GM12878 (cell line): ENCODE data around the gene SPTSSB. TPM values are rescaled to one million over a fixed set of nuclear protein-coding genes. Genes with fewer than 3 reads are reported as not detected.

Source experiments
- ATAC-seq: fragments of 200-7000 bp; cut with Tn5 transposase; 3 replicates; pipeline ENCODE4 v1.9.1; 2020; ENCODE audit warnings: mild to moderate bottlenecking, moderate library complexity
- BruUV-seq: library from RNA; stranded (reverse); fragments of 400-500 nt; replicated peaks from 2 replicates; lab custom pipeline; 2021; lab: Mats Ljungman, UMichigan
- CTCF ChIA-PET: fragments of 300-600 bp; sonication (Branson Sonifier 250); formaldehyde crosslinking; extraction: SDS; loops from one replicate; lab custom pipeline; 2021; ENCODE audit warnings: inconsistent platforms; lab: Yijun Ruan, JAX
- POLR2A ChIA-PET: fragments of 350-600 bp; formaldehyde crosslinking; extraction: SDS; loops from one replicate; lab custom pipeline; 2021; ENCODE audit warnings: inconsistent platforms; lab: Charles Lee
- RAD21 ChIA-PET: fragments of 300-600 bp; sonication (Branson Sonifier 250); formaldehyde crosslinking; loops from one replicate; lab custom pipeline; 2023; ENCODE audit warnings: antibody characterized with exemption; ENCODE audit not compliant: unreplicated experiment; lab: Charles Lee
- SMC1A ChIA-PET: fragments of 300-600 bp; sonication (Branson Sonifier 250); formaldehyde crosslinking; loops from one replicate; lab custom pipeline; 2023; ENCODE audit not compliant: unreplicated experiment, uncharacterized antibody; lab: Charles Lee
- DNase-seq: peaks from one replicate; pipeline ENCODE4 v3.0.0-alpha.2; 2011; ENCODE audit warnings: low read depth, low spot score
- FAIRE-seq: peaks from 3 replicates; lab custom pipeline; 2011; peaks lifted over from hg19 to GRCh38; lab: Jason Lieb, UNC
- H2AFZ ChIP-seq: 2 replicates; pipeline ENCODE4 v1.6.0; 2011; ENCODE audit warnings: low read depth, low read length, control low read depth; ENCODE audit not compliant: control insufficient read depth
- H3K27ac ChIP-seq: 2 replicates; pipeline ENCODE4 v1.5.1; 2011; ENCODE audit warnings: control low read depth; ENCODE audit not compliant: control insufficient read depth, insufficient read depth
- H3K27me3 ChIP-seq, 2 experiments: replicated peaks in 1 of 2; 2 replicates each; pipeline versions ENCODE4 v1.6.0 to v1.6.1; 2011; ENCODE audit warnings: low read length in 1 of 2; ENCODE audit not compliant: control insufficient read depth in 2 of 2, insufficient read depth in 2 of 2
- H3K36me3 ChIP-seq, 2 experiments: 2 replicates each; pipeline ENCODE4 v1.5.1; 2011; ENCODE audit warnings: low read length in 1 of 2; ENCODE audit not compliant: control insufficient read depth in 2 of 2, insufficient read depth in 2 of 2
- H3K4me1 ChIP-seq: 2 replicates; pipeline ENCODE4 v1.6.1; 2011; ENCODE audit warnings: mild to moderate bottlenecking, low read length, moderate library complexity, mixed read lengths; ENCODE audit not compliant: control insufficient read depth, insufficient read depth
- H3K4me2 ChIP-seq: 2 replicates; pipeline ENCODE4 v1.6.0; 2011; ENCODE audit warnings: control low read depth; ENCODE audit not compliant: control insufficient read depth, insufficient read depth
- H3K4me3 ChIP-seq: fragments of 200-600 bp; sonication (generic); 2 replicates; pipeline ENCODE4 v1.5.1; 2016
- H3K79me2 ChIP-seq: 2 replicates; pipeline ENCODE4 v1.6.0; 2011; ENCODE audit warnings: low read length; ENCODE audit not compliant: control insufficient read depth, insufficient read depth
- H3K9ac ChIP-seq: 2 replicates; pipeline ENCODE4 v1.8.0; 2011; ENCODE audit warnings: low read length, control low read depth, mixed read lengths; ENCODE audit not compliant: control insufficient read depth, insufficient read depth
- H3K9me3 ChIP-seq: replicated peaks from 3 replicates; pipeline ENCODE4 v1.5.1; 2011; ENCODE audit warnings: mild to moderate bottlenecking, low read length; ENCODE audit not compliant: control insufficient read depth, insufficient read depth
- H4K20me1 ChIP-seq: 2 replicates; pipeline ENCODE4 v1.6.0; 2011; ENCODE audit not compliant: control insufficient read depth, insufficient read depth
- BRCA1 ChIP-seq: IDR thresholded peaks from 2 replicates; pipeline ENCODE4 v1.6.1; 2011; ENCODE audit warnings: low read depth, low read length, improper control_type of control experiment
- CHD4 ChIP-seq: fragments of 200-600 bp; sonication (generic); IDR thresholded peaks from 2 replicates; pipeline ENCODE4 v1.6.1; 2016; ENCODE audit warnings: mild to moderate bottlenecking
- MEF2A ChIP-seq: IDR thresholded peaks from 2 replicates; pipeline ENCODE4 v1.6.1; 2011; ENCODE audit warnings: low read depth, mild to moderate bottlenecking, low read length, moderate library complexity; ENCODE audit not compliant: insufficient read depth
- MTA2 ChIP-seq: fragments of 450-650 bp; IDR thresholded peaks from 2 replicates; pipeline ENCODE4 v1.6.1; 2016; ENCODE audit warnings: low read depth, mild to moderate bottlenecking, moderate library complexity
- PML ChIP-seq: IDR thresholded peaks from 2 replicates; pipeline ENCODE4 v1.6.1; 2012; ENCODE audit warnings: low read length, inconsistent platforms
- SP1 ChIP-seq: IDR thresholded peaks from one replicate; pipeline ENCODE4 v1.6.1; 2011; ENCODE audit warnings: low read depth, low read length
- ZNF622 ChIP-seq: fragments of 450-650 bp; IDR thresholded peaks from 2 replicates; pipeline ENCODE4 v1.6.1; 2017; ENCODE audit warnings: mild to moderate bottlenecking, inconsistent platforms
- in situ Hi-C: fragments of 300-500 bp; cut with MboI; formaldehyde crosslinking; loops from 9 replicates; pipeline ENCODE4 v1.14.3; 2018; ENCODE audit warnings: mixed read lengths
- intact Hi-C: fragments of 100-400 bp; cut with micrococcal nuclease; formaldehyde crosslinking; loops from one replicate; pipeline ENCODE4 v1.14.2; 2022; ENCODE audit not compliant: unreplicated experiment
- polyA plus RNA-seq, 11 experiments: library from polyadenylated mRNA; depleted of rRNA in 4 of 11; unstranded in 6 of 11; stranded (reverse) in 5 of 11; fragments of >200 nt; fragmentation: Nextera tagmentation in 4 of 11; fragmentation: Illumina TruSeq in 1 of 11; extraction: Ambion mirVana in 4 of 11; extraction: Trizol in 1 of 11; gene quantifications; 1 replicate in 1 of 11; 2 replicates in 10 of 11; pipeline versions ENCODE4 v1.2.1 to v1.2.3, GENCODE V29; 2011 to 2016; ENCODE audit warnings: inconsistent platforms in 2 of 11, missing spikeins in 2 of 11, low read depth in 1 of 11
- total RNA-seq, 4 experiments: library from RNA; depleted of rRNA in 3 of 4; stranded (reverse); fragments of >200 nt in 3 of 4; fragmentation: Illumina TruSeq in 1 of 4; extraction: Trizol in 1 of 4; gene quantifications; 2 replicates each; pipeline versions ENCODE4 v1.2.1 to v1.2.3, GENCODE V29; 2013 to 2021
- TF ChIP-seq, protein P1 (sequence below): IDR thresholded peaks from 2 replicates; pipeline ENCODE4 v1.6.1; 2011; ENCODE audit warnings: borderline replicate concordance, low read depth, mild to moderate bottlenecking, moderate library complexity, low read length; ENCODE audit not compliant: insufficient read depth, poor library complexity, severe bottlenecking
- TF ChIP-seq, protein P2 (sequence below): fragments of 150-350 bp; IDR thresholded peaks from 2 replicates; pipeline ENCODE4 v1.6.1; 2014; ENCODE audit warnings: mild to moderate bottlenecking, low read depth, low read length
- TF ChIP-seq, protein P3 (sequence below): fragments of 450-650 bp; IDR thresholded peaks from 2 replicates; pipeline ENCODE4 v1.6.1; 2017; ENCODE audit warnings: mild to moderate bottlenecking, moderate library complexity
- TF ChIP-seq, protein P4 (sequence below): IDR thresholded peaks from 2 replicates; pipeline ENCODE4 v1.6.1; 2012; ENCODE audit warnings: low read depth, low read length, improper control_type of control experiment
- TF ChIP-seq, protein P5 (sequence below): fragments of 450-650 bp; IDR thresholded peaks from 2 replicates; pipeline ENCODE4 v1.6.1; 2017; ENCODE audit warnings: low read depth, mild to moderate bottlenecking, moderate library complexity

SPTSSB gene
- total and polyA plus RNA-seq, 10 of the 15 experiments (the other 5 are each of a cell fraction or from before 2014, with no cell fraction given), result 0.19 to 30.6 (median 0.91) TPM

DNA sequence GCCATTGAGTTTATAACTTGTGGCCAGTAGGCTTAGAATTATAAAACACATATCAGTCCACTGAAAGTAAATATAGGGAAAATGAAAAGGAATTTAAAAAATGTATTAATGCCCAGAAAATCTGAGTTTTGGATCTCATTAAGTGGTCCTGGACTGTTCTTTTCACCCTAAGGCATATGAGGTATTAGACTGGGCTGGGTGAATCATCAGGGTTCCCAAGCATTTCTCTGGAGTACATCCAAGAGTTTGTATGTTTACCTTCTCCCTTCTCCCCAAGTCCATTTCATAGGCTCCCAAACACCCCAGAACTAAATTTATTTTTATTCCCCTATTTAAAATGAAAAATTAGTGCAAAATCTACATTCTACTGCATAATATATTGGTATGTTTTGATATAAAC lies 31.9 kb upstream of the SPTSSB start:
- Histone ChIP-seq H3K36me3 (no peaks in the 10 kb centered on the region), H3K9ac (no peak overlapping the region), H3K27me3 (no peaks in the 10 kb centered on the region), H3K4me2 (no peak overlapping the region), H3K79me2 (no peaks in the 10 kb centered on the region), H3K27ac (no peak overlapping the region), H2AFZ (no peak overlapping the region), H3K4me3 (no peak overlapping the region), H3K9me3 (no peaks in the 10 kb centered on the region; the same call in 2 of the 3 replicates), H3K4me1 (no peaks in the 10 kb centered on the region), H4K20me1 (no peaks in the 10 kb centered on the region)
- CTCF ChIA-PET, result interaction anchor here (0.5 to 0.9 kb wide), 2 partner anchors 11 to 101 kb away, joined by 3 to 4 read pairs; no protein-coding TSS in a partner anchor
- intact Hi-C loops (no loop called here), in situ Hi-C loops (no loop called here)
- TF ChIP-seq, protein P1, sequence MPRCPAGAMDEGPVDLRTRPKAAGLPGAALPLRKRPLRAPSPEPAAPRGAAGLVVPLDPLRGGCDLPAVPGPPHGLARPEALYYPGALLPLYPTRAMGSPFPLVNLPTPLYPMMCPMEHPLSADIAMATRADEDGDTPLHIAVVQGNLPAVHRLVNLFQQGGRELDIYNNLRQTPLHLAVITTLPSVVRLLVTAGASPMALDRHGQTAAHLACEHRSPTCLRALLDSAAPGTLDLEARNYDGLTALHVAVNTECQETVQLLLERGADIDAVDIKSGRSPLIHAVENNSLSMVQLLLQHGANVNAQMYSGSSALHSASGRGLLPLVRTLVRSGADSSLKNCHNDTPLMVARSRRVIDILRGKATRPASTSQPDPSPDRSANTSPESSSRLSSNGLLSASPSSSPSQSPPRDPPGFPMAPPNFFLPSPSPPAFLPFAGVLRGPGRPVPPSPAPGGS, result no peak
- TF ChIP-seq CHD4, result no peak
- TF ChIP-seq, protein P2, sequence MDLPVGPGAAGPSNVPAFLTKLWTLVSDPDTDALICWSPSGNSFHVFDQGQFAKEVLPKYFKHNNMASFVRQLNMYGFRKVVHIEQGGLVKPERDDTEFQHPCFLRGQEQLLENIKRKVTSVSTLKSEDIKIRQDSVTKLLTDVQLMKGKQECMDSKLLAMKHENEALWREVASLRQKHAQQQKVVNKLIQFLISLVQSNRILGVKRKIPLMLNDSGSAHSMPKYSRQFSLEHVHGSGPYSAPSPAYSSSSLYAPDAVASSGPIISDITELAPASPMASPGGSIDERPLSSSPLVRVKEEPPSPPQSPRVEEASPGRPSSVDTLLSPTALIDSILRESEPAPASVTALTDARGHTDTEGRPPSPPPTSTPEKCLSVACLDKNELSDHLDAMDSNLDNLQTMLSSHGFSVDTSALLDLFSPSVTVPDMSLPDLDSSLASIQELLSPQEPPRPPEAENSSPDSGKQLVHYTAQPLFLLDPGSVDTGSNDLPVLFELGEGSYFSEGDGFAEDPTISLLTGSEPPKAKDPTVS, result no peak
- TF ChIP-seq, protein P3, sequence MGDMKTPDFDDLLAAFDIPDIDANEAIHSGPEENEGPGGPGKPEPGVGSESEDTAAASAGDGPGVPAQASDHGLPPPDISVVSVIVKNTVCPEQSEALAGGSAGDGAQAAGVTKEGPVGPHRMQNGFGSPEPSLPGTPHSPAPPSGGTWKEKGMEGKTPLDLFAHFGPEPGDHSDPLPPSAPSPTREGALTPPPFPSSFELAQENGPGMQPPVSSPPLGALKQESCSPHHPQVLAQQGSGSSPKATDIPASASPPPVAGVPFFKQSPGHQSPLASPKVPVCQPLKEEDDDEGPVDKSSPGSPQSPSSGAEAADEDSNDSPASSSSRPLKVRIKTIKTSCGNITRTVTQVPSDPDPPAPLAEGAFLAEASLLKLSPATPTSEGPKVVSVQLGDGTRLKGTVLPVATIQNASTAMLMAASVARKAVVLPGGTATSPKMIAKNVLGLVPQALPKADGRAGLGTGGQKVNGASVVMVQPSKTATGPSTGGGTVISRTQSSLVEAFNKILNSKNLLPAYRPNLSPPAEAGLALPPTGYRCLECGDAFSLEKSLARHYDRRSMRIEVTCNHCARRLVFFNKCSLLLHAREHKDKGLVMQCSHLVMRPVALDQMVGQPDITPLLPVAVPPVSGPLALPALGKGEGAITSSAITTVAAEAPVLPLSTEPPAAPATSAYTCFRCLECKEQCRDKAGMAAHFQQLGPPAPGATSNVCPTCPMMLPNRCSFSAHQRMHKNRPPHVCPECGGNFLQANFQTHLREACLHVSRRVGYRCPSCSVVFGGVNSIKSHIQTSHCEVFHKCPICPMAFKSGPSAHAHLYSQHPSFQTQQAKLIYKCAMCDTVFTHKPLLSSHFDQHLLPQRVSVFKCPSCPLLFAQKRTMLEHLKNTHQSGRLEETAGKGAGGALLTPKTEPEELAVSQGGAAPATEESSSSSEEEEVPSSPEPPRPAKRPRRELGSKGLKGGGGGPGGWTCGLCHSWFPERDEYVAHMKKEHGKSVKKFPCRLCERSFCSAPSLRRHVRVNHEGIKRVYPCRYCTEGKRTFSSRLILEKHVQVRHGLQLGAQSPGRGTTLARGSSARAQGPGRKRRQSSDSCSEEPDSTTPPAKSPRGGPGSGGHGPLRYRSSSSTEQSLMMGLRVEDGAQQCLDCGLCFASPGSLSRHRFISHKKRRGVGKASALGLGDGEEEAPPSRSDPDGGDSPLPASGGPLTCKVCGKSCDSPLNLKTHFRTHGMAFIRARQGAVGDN, result no peak
- TF ChIP-seq, protein P4, sequence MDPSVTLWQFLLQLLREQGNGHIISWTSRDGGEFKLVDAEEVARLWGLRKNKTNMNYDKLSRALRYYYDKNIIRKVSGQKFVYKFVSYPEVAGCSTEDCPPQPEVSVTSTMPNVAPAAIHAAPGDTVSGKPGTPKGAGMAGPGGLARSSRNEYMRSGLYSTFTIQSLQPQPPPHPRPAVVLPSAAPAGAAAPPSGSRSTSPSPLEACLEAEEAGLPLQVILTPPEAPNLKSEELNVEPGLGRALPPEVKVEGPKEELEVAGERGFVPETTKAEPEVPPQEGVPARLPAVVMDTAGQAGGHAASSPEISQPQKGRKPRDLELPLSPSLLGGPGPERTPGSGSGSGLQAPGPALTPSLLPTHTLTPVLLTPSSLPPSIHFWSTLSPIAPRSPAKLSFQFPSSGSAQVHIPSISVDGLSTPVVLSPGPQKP, result no peak
- TF ChIP-seq BRCA1, result no peak
- TF ChIP-seq MEF2A, result no peak
- TF ChIP-seq, protein P5, sequence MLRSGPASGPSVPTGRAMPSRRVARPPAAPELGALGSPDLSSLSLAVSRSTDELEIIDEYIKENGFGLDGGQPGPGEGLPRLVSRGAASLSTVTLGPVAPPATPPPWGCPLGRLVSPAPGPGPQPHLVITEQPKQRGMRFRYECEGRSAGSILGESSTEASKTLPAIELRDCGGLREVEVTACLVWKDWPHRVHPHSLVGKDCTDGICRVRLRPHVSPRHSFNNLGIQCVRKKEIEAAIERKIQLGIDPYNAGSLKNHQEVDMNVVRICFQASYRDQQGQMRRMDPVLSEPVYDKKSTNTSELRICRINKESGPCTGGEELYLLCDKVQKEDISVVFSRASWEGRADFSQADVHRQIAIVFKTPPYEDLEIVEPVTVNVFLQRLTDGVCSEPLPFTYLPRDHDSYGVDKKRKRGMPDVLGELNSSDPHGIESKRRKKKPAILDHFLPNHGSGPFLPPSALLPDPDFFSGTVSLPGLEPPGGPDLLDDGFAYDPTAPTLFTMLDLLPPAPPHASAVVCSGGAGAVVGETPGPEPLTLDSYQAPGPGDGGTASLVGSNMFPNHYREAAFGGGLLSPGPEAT, result no peak
- TF ChIP-seq PML, result no peak
- TF ChIP-seq MTA2, result no peak
- no peak for TF ChIP-seq ZNF622
- TF ChIP-seq SP1, result no peak
- BruUV-seq, result no TSS peak
- no peak for ATAC-seq
- SMC1A ChIA-PET, result interaction anchor here (1.1 to 1.2 kb wide), 3 partner anchors 10 to 128 kb away, joined by 3 to 6 read pairs (median 5); no protein-coding TSS in a partner anchor
- DNase-seq, result no peak
- no peak for FAIRE-seq
- POLR2A ChIA-PET, result no interaction called here
- RAD21 ChIA-PET, result interaction anchor here (1.4 kb wide), 1 partner anchor 128 kb away, joined by 5 read pairs; no protein-coding TSS in a partner anchor
